Measurements from ENCODE around the gene ERC2. TPM values are rescaled to one million over a fixed set of nuclear protein-coding genes. Genes with fewer than 3 reads are reported as not detected.

The ERC2 gene
- total and polyA plus RNA-seq, 2 of the 8 experiments (the other 6 are each of a cell fraction or from before 2014, with no cell fraction given) = 16.4 to 22.8 TPM

- no peak for TF ChIP-seq SP4 (IDR thresholded peaks at IDR 0.05; ENCODE audit: low read length)
Measured at GRCh38 chr3:55650011-55650410, 818.3 kb downstream of the ERC2 start (continued).

All from H1 (cell line).